ENCODE data around the gene GRIN2D.
"Not testable (repeated sequence)": the region's sequence is repeated elsewhere in the genome, so short reads cannot be mapped to it uniquely, and the experiment has no call there.

GRIN2D gene

GRCh38 chr19:48371367-48371766 is 22.1 kb upstream of the GRIN2D start:
- no peak for DNase-seq (ENCODE audit: low read depth in 2 of 3, low spot score in 1 of 3)

GRCh38 chr19:48371771-48372170 is 21.7 kb upstream of the GRIN2D start:
- not testable (repeated sequence) for DNase-seq (ENCODE audit: low read depth in 2 of 3, low spot score in 1 of 3)

GRCh38 chr19:48372904-48373303 is 20.6 kb upstream of the GRIN2D start:
- DNase-seq (ENCODE audit: low read depth in 2 of 3, low spot score in 1 of 3) = no peak

GRCh38 chr19:48373567-48373966 is 19.9 kb upstream of the GRIN2D start:
- DNase-seq (ENCODE audit: low read depth in 2 of 3, low spot score in 1 of 3) = no peak

GRCh38 chr19:48378194-48378570 is 15.3 kb upstream of the GRIN2D start:
- no peak for DNase-seq (ENCODE audit: low read depth in 2 of 3, low spot score in 1 of 3)

GRCh38 chr19:48379058-48379457 is 14.4 kb upstream of the GRIN2D start:
- DNase-seq (ENCODE audit: low read depth in 2 of 3, low spot score in 1 of 3) = no peak

GRCh38 chr19:48381178-48381950 is 12.1 kb upstream of the GRIN2D start:
- no peak for DNase-seq (ENCODE audit: low read depth in 2 of 3, low spot score in 1 of 3)

GRCh38 chr19:48382286-48382685 is 11.2 kb upstream of the GRIN2D start:
- no peak for DNase-seq (ENCODE audit: low read depth in 2 of 3, low spot score in 1 of 3)

GRCh38 chr19:48385461-48386087 is 7.9 kb upstream of the GRIN2D start:
- no peak for DNase-seq (ENCODE audit: low read depth in 2 of 3, low spot score in 1 of 3)

- DNase-seq (ENCODE audit: low read depth in 2 of 3, low spot score in 1 of 3) = no peak
Observed at GRCh38 chr19:48386981-48387380, 6.5 kb upstream of the GRIN2D start.

- DNase-seq (ENCODE audit: low read depth in 2 of 3, low spot score in 1 of 3) = peak in 1 of 3 donors; percentile 56
Observed at GRCh38 chr19:48390188-48391099, 3.0 kb upstream of the GRIN2D start.

- peak; percentile 45 to 73 (median 57) for DNase-seq (ENCODE audit: low read depth in 2 of 3, low spot score in 1 of 3)
Observed at GRCh38 chr19:48391100-48392005, 2.1 kb upstream of the GRIN2D start, which contains the start of gene KDELR1. Gene KDELR1 (minus strand): TSS chr19:48391551. CDS start chr19:48391358, 193 bp downstream.

GRCh38 chr19:48392006-48392344 is 1.5 kb upstream of the GRIN2D start:
- DNase-seq (ENCODE audit: low read depth in 2 of 3, low spot score in 1 of 3) = not testable (repeated sequence)

- DNase-seq (ENCODE audit: low read depth in 2 of 3, low spot score in 1 of 3) = no peak
Observed at GRCh38 chr19:48392860-48393558, 459 bp upstream of the GRIN2D start.

- DNase-seq (ENCODE audit: low read depth in 2 of 3, low spot score in 1 of 3) = no peak
Observed at GRCh38 chr19:48394331-48395169, 1.1 kb downstream of the GRIN2D start.

- no peak for DNase-seq (ENCODE audit: low read depth in 2 of 3, low spot score in 1 of 3)
Observed at GRCh38 chr19:48395170-48395455, 1.6 kb downstream of the GRIN2D start.

GRCh38 chr19:48395499-48395898 is 2.0 kb downstream of the GRIN2D start:
- DNase-seq (ENCODE audit: low read depth in 2 of 3, low spot score in 1 of 3) = no peak

GRCh38 chr19:48396016-48396823 is 2.8 kb downstream of the GRIN2D start:
- no peak for DNase-seq (ENCODE audit: low read depth in 2 of 3, low spot score in 1 of 3)

GRCh38 chr19:48396824-48397176 is 3.3 kb downstream of the GRIN2D start:
- DNase-seq (ENCODE audit: low read depth in 2 of 3, low spot score in 1 of 3) = no peak

Data from stimulated activated CD4-positive, alpha-beta T cell treated with anti-CD3 and anti-CD28 coated beads, Interleukin-12 subunit alpha, Interleukin-12 subunit beta, amount 100 ng/mL, for 48 hours (primary cell).